Upper lobe of left lung (tissue), 4 donors: ENCODE data around the gene SSX5.
"Not testable (repeated sequence)": the region's sequence is repeated elsewhere in the genome, so short reads cannot be mapped to it uniquely, and the experiment has no call there.

Experiments used
- POLR2A ChIP-seq, 4 donors: fragments of 450-650 bp; IDR thresholded peaks; one replicate each; pipeline ENCODE4 v1.5.1; 2016 to 2017; ENCODE audit warnings: antibody characterized with exemption in 4 of 4, mild to moderate bottlenecking in 2 of 4
- POLR2AphosphoS5 ChIP-seq, 2 donors: sonication (generic); formaldehyde crosslinking; IDR thresholded peaks; one replicate each; pipeline ENCODE4 v1.5.1; 2017; ENCODE audit warnings: antibody characterized with exemption in 2 of 2
- TF ChIP-seq, protein P1 (sequence below), 6 experiments: fragments of 450-650 bp in 4 of 6; fragments of 200-600 bp in 2 of 6; sonication (generic) in 2 of 6; IDR thresholded peaks; one replicate each; pipeline ENCODE4 v1.5.1; 2016 to 2019; ENCODE audit warnings: antibody characterized with exemption in 6 of 6

- not testable (repeated sequence) for TF ChIP-seq POLR2AphosphoS5, POLR2A (IDR thresholded peaks at IDR 0.05)
- TF ChIP-seq, protein P1, sequence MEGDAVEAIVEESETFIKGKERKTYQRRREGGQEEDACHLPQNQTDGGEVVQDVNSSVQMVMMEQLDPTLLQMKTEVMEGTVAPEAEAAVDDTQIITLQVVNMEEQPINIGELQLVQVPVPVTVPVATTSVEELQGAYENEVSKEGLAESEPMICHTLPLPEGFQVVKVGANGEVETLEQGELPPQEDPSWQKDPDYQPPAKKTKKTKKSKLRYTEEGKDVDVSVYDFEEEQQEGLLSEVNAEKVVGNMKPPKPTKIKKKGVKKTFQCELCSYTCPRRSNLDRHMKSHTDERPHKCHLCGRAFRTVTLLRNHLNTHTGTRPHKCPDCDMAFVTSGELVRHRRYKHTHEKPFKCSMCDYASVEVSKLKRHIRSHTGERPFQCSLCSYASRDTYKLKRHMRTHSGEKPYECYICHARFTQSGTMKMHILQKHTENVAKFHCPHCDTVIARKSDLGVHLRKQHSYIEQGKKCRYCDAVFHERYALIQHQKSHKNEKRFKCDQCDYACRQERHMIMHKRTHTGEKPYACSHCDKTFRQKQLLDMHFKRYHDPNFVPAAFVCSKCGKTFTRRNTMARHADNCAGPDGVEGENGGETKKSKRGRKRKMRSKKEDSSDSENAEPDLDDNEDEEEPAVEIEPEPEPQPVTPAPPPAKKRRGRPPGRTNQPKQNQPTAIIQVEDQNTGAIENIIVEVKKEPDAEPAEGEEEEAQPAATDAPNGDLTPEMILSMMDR (IDR thresholded peaks at IDR 0.05) = not testable (repeated sequence)
Measured at GRCh38 chrX:48166322-48166721, 30.3 kb downstream of the SSX5 start.
